ENCODE measurements around the gene ARID1B.
A peak's percentile ranks its signal among the peaks of the same experiment; 100 is the strongest.

ARID1B gene

DNA sequence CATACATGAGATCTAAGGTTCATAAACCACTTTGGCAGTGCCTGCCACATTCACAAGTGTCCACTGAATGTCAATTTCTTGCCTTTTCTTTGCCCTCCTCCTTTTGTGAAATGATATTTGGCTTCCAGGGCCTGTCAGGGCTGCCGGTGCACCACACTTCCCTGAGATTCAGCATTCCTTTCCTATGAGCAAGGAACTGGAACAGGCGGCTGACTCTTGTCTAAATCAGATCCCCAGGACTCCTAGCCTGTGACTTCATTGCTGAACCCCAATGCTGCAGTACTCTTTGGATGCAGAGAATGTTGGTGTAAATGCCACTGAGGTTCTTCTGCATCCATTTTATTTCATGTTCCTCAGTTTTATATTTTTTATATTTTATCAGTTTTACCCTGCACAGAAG lies 172.2 kb downstream of the ARID1B start:
- Histone ChIP-seq H3K36me3 (replicated peaks) (no peaks in the 10 kb centered on the region), H3K27me3 (replicated peaks) (no peaks in the 10 kb centered on the region), H3K4me3 (ENCODE audit: low read depth, low read length) (no peak overlapping the region), H3K27ac (peak overlapping the region; percentile 60)
- peak; percentile 76 for DNase-seq
- in situ Hi-C loops (cut with HindIII; ENCODE audit: low pct_ligation_motif_present, low sequenced_read_pairs): no loop called here
- TF ChIP-seq, protein P1, sequence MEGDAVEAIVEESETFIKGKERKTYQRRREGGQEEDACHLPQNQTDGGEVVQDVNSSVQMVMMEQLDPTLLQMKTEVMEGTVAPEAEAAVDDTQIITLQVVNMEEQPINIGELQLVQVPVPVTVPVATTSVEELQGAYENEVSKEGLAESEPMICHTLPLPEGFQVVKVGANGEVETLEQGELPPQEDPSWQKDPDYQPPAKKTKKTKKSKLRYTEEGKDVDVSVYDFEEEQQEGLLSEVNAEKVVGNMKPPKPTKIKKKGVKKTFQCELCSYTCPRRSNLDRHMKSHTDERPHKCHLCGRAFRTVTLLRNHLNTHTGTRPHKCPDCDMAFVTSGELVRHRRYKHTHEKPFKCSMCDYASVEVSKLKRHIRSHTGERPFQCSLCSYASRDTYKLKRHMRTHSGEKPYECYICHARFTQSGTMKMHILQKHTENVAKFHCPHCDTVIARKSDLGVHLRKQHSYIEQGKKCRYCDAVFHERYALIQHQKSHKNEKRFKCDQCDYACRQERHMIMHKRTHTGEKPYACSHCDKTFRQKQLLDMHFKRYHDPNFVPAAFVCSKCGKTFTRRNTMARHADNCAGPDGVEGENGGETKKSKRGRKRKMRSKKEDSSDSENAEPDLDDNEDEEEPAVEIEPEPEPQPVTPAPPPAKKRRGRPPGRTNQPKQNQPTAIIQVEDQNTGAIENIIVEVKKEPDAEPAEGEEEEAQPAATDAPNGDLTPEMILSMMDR (IDR thresholded peaks at IDR 0.05; ENCODE audit: low read depth, low read length, missing control alignments): no peak

DNA sequence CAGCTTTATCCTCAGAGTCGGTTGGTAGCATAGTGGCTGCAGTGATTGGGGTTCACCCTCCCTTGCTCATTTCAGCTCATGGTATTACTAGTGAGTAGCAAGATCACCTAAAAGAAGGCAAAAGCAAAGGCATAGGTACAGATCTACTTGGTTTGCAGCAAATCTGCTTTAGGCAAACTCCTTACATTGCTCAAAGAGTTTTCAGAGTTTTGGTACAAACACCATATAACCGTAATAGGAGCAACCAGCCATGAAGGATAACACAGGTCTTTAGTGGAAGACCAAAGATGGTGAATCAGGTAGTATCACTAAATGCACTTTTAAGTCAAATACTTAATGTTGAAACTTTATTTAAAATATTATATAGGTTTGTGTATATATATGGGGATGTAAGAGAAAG lies 172.9 kb downstream of the ARID1B start:
- in situ Hi-C loops (cut with HindIII; ENCODE audit: low pct_ligation_motif_present, low sequenced_read_pairs): no loop called here
- TF ChIP-seq, protein P1 (IDR thresholded peaks at IDR 0.05; ENCODE audit: low read depth, low read length, missing control alignments): no peak
- Histone ChIP-seq H3K27ac (no peak overlapping the region), H3K36me3 (replicated peaks) (no peaks in the 10 kb centered on the region), H3K4me3 (ENCODE audit: low read depth, low read length) (no peak overlapping the region), H3K27me3 (replicated peaks) (no peaks in the 10 kb centered on the region)
- no peak for DNase-seq

DNA sequence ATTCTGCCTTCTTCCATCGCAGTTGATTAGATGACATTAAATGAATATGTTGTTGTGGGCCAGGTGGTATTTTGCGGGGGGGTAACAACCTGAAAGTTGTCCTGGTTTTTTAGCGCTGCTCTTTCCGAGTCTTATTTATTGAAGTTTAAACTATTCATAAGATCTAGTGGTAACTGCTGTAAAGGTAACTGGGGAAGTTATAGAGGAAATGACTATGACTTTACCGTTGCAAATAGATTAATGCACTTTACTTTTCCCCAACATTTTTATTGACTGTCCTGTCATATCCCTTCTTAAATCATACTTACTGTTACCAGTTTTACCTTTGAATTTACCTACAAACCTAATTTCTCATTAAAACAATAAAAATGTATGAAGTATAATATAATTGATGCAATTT lies 173.4 kb downstream of the ARID1B start:
- no peaks in the 10 kb centered on the region for H3K36me3 ChIP-seq (replicated peaks)
- no peaks in the 10 kb centered on the region for H3K27me3 ChIP-seq (replicated peaks)
- H3K4me3 ChIP-seq (ENCODE audit: low read depth, low read length): no peak overlapping the region
- no peak overlapping the region for H3K27ac ChIP-seq
- in situ Hi-C loops (cut with HindIII; ENCODE audit: low pct_ligation_motif_present, low sequenced_read_pairs): no loop called here
- no peak for DNase-seq
- TF ChIP-seq, protein P1 (IDR thresholded peaks at IDR 0.05; ENCODE audit: low read depth, low read length, missing control alignments): no peak

DNA sequence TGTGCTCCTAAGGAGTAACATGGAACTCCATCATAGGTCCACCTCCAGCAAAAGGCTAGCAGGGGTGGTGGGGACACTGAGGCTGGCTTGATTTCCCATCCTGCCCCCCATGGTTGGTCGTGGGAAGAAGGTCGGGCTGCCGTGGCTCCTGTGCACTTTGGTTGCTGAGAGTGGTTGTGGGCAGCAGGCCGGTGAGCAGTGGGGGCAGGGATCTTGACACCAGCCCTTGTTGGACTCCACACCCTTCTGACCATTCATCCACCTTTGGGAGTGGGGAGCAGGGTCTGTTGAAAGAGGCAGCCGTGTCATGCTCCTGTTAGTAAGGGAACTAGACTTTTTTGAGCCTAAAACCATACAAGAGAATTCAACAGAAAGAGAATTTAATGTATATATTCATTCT lies 175.2 kb downstream of the ARID1B start:
- H3K4me3 ChIP-seq (ENCODE audit: low read depth, low read length): no peak overlapping the region
- H3K27ac ChIP-seq: peak overlapping the region; percentile 80
- no peaks in the 10 kb centered on the region for H3K27me3 ChIP-seq (replicated peaks)
- no peak for DNase-seq
- H3K36me3 ChIP-seq (replicated peaks): no peaks in the 10 kb centered on the region
- TF ChIP-seq, protein P1 (IDR thresholded peaks at IDR 0.05; ENCODE audit: low read depth, low read length, missing control alignments): no peak
- in situ Hi-C loops (cut with HindIII; ENCODE audit: low pct_ligation_motif_present, low sequenced_read_pairs): no loop called here

DNA sequence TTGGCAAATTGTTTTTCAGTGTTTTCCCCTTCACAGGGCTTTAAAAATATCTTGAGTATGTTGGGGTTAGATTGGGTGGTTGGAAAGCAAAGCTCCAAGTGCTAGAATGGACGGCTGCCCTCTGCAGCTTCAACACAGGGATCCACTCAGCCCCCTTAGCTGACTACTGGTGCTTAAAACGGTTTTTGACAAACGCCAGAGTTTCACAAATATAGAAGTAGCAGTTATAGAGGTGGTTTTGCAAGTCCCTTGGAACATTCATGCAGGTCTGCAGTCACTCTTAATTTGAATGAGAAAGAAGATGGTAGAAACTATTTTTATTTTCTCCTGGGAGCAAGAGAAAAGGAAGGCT lies 175.9 kb downstream of the ARID1B start:
- no peaks in the 10 kb centered on the region for H3K36me3 ChIP-seq (replicated peaks)
- DNase-seq: no peak
- TF ChIP-seq, protein P1 (IDR thresholded peaks at IDR 0.05; ENCODE audit: low read depth, low read length, missing control alignments): no peak
- peak overlapping the region; percentile 80 for H3K27ac ChIP-seq
- H3K27me3 ChIP-seq (replicated peaks): no peaks in the 10 kb centered on the region
- in situ Hi-C loops (cut with HindIII; ENCODE audit: low pct_ligation_motif_present, low sequenced_read_pairs): no loop called here
- peak overlapping the region; percentile 33 for H3K4me3 ChIP-seq (ENCODE audit: low read depth, low read length)

DNA sequence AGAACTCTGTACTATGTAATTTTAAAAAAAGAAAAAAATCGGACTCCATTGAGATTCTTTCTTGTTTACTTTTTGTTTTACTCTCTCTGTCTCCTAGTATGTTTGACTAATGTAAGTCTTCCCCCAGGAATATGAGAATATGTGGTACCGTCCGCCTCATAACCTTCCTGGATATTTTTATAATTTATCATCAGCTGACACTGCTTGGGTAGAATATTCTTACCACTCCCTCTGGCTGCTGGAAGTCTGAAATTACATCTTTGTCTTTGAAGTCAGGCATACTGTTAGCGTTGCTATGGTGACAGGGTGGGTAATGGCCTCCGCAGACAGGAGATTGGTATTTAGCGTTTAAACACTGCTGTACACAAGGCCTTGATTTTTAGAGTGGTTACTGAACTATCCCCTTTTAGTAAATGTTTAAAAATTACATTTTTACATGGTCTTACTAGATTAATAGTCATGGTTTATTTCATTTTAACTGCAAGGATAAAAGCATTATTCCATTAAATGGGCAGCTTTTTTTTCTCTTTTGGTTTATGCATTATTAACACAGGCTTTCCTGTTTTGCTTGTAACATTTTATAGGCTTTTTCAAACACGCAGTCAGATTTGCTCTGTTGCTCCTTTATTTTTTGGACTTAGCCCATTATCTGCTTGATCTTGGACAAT lies 176.4 kb downstream of the ARID1B start:
- Histone ChIP-seq H3K27me3 (replicated peaks) (no peaks in the 10 kb centered on the region), H3K36me3 (replicated peaks) (no peaks in the 10 kb centered on the region), H3K27ac (peak overlapping the region; percentile 80), H3K4me3 (ENCODE audit: low read depth, low read length) (no peak overlapping the region)
- in situ Hi-C loops (cut with HindIII; ENCODE audit: low pct_ligation_motif_present, low sequenced_read_pairs): no loop called here
- TF ChIP-seq, protein P1 (IDR thresholded peaks at IDR 0.05; ENCODE audit: low read depth, low read length, missing control alignments): peak; percentile 43
- DNase-seq: peak; percentile 98
